Dendritic cell treated with granulocyte-macrophage colony-stimulating factor and Interleukin-4, amounts not matched to agents 40 ng/mL and 50 ng/mL, for 4 days (primary cell): ENCODE measurements around the gene RAB40C.

Source experiments
- H3K27ac Mint-ChIP-seq: one replicate; pipeline ENCODE4 v1.8.0; 2022; ENCODE audit warnings: mild to moderate bottlenecking, mixed read lengths
- H3K27me3 Mint-ChIP-seq: one replicate; pipeline ENCODE4 v1.8.0; 2022; ENCODE audit warnings: mild to moderate bottlenecking, mixed read lengths
- H3K36me3 Mint-ChIP-seq: one replicate; pipeline ENCODE4 v1.8.0; 2022; ENCODE audit warnings: low read depth, mixed read lengths
- H3K4me1 Mint-ChIP-seq: one replicate; pipeline ENCODE4 v1.8.0; 2022; ENCODE audit warnings: low read depth, mixed read lengths
- H3K4me3 Mint-ChIP-seq: one replicate; pipeline ENCODE4 v1.8.0; 2022; ENCODE audit warnings: mild to moderate bottlenecking, moderate library complexity, mixed read lengths
- H3K9me3 Mint-ChIP-seq: one replicate; pipeline ENCODE4 v1.8.0; 2022; ENCODE audit warnings: mixed read lengths
- intact Hi-C: fragments of 100-400 bp; cut with micrococcal nuclease; formaldehyde crosslinking; loops from one replicate; pipeline ENCODE4 v1.15.0; 2022

Gene RAB40C

GRCh38 chr16:649631-650030 lies 59.8 kb downstream of the RAB40C start:
- Mint-ChIP-seq H3K4me3 (peak overlapping the region; percentile 66), H3K36me3 (peaks cover 44% of the 10 kb centered on the region), H3K27me3 (no peaks in the 10 kb centered on the region), H3K4me1 (peaks cover 57% of the 10 kb centered on the region), H3K9me3 (no peaks in the 10 kb centered on the region), H3K27ac (peak overlapping the region; percentile 37)
- intact Hi-C loops: loop anchor here (1.0 kb wide), 2 partner anchors 11 to 60 kb away; no protein-coding TSS in a partner anchor

DNA sequence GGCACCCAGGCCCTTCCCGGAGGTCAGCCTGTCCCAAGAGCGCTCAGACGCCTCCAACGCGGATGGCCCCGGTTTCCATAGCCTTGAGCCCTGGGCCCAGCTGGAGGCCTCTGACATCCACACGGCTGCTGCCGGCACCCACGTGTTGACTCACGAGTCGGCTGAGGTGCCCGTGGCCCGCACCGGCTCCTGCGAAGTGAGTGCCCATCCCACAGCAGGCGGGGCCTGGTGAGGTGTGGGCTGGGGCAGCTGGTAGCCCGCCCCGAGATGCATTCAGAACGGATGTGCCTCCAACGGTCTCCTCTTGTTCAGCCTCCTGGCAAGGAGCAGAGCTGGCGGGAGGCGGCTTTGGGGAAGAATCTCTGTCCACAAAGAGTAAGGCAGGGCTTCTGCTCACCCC lies 62.0 kb downstream of the RAB40C start:
- intact Hi-C loops: no loop called here
- peaks cover 40% of the 10 kb centered on the region for H3K36me3 Mint-ChIP-seq
- no peak overlapping the region for H3K4me3 Mint-ChIP-seq
- H3K4me1 Mint-ChIP-seq: peaks cover 37% of the 10 kb centered on the region
- no peaks in the 10 kb centered on the region for H3K27me3 Mint-ChIP-seq
- no peak overlapping the region for H3K27ac Mint-ChIP-seq
- no peaks in the 10 kb centered on the region for H3K9me3 Mint-ChIP-seq

GRCh38 chr16:652454-653305 lies 62.8 kb downstream of the RAB40C start:
- Mint-ChIP-seq H3K4me1 (peaks cover 28% of the 10 kb centered on the region), H3K4me3 (no peak overlapping the region)

DNA sequence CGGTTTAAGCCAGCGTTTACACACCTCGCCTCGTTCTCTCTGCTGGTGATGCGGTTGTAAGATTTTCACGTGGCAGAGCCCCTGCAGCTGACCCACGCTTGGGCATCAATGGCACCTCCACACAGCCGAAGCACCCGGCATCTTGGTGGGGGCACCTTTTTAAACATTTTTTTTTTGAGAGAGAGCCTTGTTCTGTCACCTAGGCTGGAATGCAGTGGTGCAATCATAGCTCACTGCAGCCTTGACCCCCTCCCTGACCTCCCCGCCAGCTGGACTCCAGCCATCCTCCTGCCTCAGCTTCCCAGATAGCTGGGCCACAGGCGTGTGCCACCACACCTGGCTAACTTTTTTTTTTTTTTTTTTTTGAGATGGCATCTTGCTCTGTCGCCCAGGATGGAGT lies 64.2 kb downstream of the RAB40C start:
- Mint-ChIP-seq H3K27ac (no peak overlapping the region), H3K4me1 (peaks cover 18% of the 10 kb centered on the region), H3K9me3 (no peaks in the 10 kb centered on the region), H3K36me3 (peaks cover 41% of the 10 kb centered on the region), H3K27me3 (no peaks in the 10 kb centered on the region), H3K4me3 (no peak overlapping the region)
- intact Hi-C loops: no loop called here

More at GRCh38 chr16:652454-653305, 62.8 kb downstream of the RAB40C start:
- Mint-ChIP-seq H3K27me3 (no peaks in the 10 kb centered on the region), H3K36me3 (peaks cover 33% of the 10 kb centered on the region), H3K9me3 (no peaks in the 10 kb centered on the region), H3K27ac (no peak overlapping the region)
- intact Hi-C loops: no loop called here

DNA sequence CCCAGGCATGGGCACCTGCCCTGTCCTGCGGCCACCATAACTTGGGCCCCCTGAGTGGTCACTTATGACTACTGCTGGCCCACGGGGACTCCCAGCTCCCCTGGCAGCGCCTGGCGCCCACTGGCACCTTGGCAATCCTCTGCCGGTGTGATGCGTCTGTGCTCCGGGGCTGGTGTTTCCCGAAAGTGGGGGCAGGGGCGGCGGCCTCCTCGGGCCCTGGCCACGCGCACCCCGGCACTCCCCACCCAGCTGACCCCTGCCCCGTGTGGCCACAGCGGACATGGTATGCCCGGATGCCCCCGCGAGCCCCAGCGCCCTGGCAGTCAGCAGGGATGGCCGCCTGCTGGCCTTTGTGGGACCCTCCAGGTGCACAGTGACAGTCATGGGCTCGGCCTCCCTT lies 67.6 kb downstream of the RAB40C start:
- intact Hi-C loops: no loop called here
- Mint-ChIP-seq H3K4me1 (peaks cover 18% of the 10 kb centered on the region), H3K36me3 (peaks cover 45% of the 10 kb centered on the region), H3K9me3 (no peaks in the 10 kb centered on the region), H3K27ac (no peak overlapping the region), H3K4me3 (no peak overlapping the region), H3K27me3 (no peaks in the 10 kb centered on the region)

- Mint-ChIP-seq H3K36me3 (peaks cover 44% of the 10 kb centered on the region), H3K27ac (no peak overlapping the region), H3K4me1 (peaks cover 18% of the 10 kb centered on the region), H3K9me3 (no peaks in the 10 kb centered on the region), H3K4me3 (no peak overlapping the region), H3K27me3 (no peaks in the 10 kb centered on the region)
- intact Hi-C loops: no loop called here
Measured at GRCh38 chr16:658679-659571, 69.1 kb downstream of the RAB40C start.

DNA sequence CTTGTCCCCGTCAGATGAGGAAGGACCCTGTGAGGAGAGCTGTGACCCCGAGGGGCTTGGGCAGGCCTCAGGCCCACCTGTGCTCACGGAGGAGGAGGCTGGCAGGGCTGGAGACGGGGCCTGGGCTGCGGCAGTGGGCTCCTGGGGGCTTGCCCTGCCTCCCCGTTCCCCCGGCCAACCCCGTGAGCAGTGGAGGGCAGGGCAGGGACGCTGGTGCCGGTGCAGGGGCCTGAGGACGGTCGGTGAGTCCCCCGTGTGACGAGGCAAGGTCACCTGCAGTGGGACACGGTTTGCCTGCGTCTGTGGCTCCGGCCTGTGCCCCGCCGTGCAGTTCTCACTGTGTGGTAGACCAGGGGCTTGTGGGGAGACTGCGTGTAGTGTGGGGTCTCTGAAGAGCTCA lies 69.8 kb downstream of the RAB40C start:
- no peak overlapping the region for H3K27ac Mint-ChIP-seq
- H3K36me3 Mint-ChIP-seq: peaks cover 41% of the 10 kb centered on the region
- H3K27me3 Mint-ChIP-seq: no peaks in the 10 kb centered on the region
- no peaks in the 10 kb centered on the region for H3K9me3 Mint-ChIP-seq
- H3K4me3 Mint-ChIP-seq: no peak overlapping the region
- intact Hi-C loops: loop anchor here (1.0 kb wide), 3 partner anchors 10 to 80 kb away; partner anchors contain the start of gene WDR90
- H3K4me1 Mint-ChIP-seq: peaks cover 18% of the 10 kb centered on the region

DNA sequence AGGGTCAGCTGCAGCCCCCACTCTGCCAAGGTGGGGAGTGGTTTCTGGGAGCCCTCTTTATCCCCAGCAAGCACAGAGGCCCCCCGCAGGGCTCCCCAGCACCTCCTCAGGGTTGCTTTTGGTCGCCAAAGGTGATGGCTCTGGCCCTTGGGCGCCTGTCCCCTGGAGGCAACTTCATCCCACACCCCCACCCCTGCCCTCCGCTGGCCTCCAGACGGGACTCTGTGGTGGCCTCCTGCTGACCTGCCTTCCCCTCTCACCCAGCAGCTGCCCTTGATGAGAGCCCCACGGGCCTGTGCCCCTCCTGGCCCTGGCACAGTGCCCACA lies 70.2 kb downstream of the RAB40C start:
- Mint-ChIP-seq H3K27ac (peak overlapping the region; percentile 46), H3K4me3 (no peak overlapping the region), H3K36me3 (peaks cover 39% of the 10 kb centered on the region)

GRCh38 chr16:660459-661183 lies 70.8 kb downstream of the RAB40C start:
- Mint-ChIP-seq H3K27me3 (no peaks in the 10 kb centered on the region), H3K4me3 (peak overlapping the region; percentile 63), H3K36me3 (peaks cover 34% of the 10 kb centered on the region), H3K27ac (peak overlapping the region; percentile 46), H3K9me3 (no peaks in the 10 kb centered on the region), H3K4me1 (peaks cover 18% of the 10 kb centered on the region)
- intact Hi-C loops: loop anchor here (1.0 kb wide), 3 partner anchors 11 to 81 kb away; partner anchors contain the start of gene WDR90

More for the DNA sequence above, 70.2 kb downstream of the RAB40C start:
- no peaks in the 10 kb centered on the region for H3K9me3 Mint-ChIP-seq
- H3K4me1 Mint-ChIP-seq: peaks cover 18% of the 10 kb centered on the region
- intact Hi-C loops: loop anchor here (1.0 kb wide), 3 partner anchors 11 to 81 kb away; partner anchors contain the start of gene WDR90
- no peaks in the 10 kb centered on the region for H3K27me3 Mint-ChIP-seq

GRCh38 chr16:661184-661821 lies 71.4 kb downstream of the RAB40C start:
- no peaks in the 10 kb centered on the region for H3K27me3 Mint-ChIP-seq
- H3K27ac Mint-ChIP-seq: peak overlapping the region; percentile 46
- intact Hi-C loops: no loop called here
- peaks cover 18% of the 10 kb centered on the region for H3K4me1 Mint-ChIP-seq
- no peaks in the 10 kb centered on the region for H3K9me3 Mint-ChIP-seq
- peak overlapping the region; percentile 6 for H3K4me3 Mint-ChIP-seq
- peaks cover 28% of the 10 kb centered on the region for H3K36me3 Mint-ChIP-seq

DNA sequence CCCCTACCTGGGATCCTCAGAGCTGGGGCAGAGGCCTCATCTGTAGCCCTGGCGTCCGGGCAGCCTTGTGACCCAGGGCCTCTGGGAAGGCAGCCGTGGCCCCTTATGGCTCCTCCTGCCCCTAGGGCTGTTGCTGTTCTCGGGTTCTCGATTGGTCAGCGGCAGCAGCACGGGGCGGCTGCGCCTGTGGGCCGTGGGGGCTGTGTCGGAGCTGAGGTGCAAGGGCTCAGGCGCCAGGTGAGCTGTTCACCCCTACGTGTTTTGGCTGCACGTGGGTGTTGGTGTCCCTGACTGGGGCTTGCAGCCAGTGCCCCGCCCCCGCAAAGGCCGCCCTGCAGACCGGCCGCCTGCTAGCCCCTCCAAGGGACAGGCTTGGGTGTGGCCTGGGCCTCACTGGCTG lies 72.2 kb downstream of the RAB40C start:
- intact Hi-C loops: no loop called here
- Mint-ChIP-seq H3K36me3 (peaks cover 21% of the 10 kb centered on the region), H3K9me3 (no peaks in the 10 kb centered on the region), H3K4me3 (no peak overlapping the region), H3K27ac (no peak overlapping the region), H3K4me1 (peaks cover 18% of the 10 kb centered on the region), H3K27me3 (no peaks in the 10 kb centered on the region)

DNA sequence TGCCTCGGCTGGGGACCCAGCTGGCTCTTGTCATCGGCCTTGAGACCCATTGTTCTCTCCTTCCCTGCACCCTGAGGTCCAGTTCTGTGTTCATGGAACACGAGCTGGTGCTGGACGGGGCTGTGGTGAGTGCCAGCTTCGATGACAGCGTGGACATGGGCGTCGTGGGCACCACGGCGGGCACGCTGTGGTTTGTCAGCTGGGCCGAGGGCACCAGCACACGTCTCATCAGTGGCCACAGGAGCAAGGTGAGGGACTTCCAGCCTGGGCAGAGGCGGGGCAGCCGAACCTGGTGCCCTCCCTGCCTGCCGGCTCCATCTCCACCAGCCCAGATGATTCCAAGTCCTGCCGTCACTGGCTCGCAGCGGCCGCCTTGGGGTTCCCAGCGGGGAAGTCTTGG lies 72.7 kb downstream of the RAB40C start:
- no peak overlapping the region for H3K4me3 Mint-ChIP-seq
- H3K27me3 Mint-ChIP-seq: no peaks in the 10 kb centered on the region
- H3K36me3 Mint-ChIP-seq: peaks cover 21% of the 10 kb centered on the region
- H3K9me3 Mint-ChIP-seq: no peaks in the 10 kb centered on the region
- no peak overlapping the region for H3K27ac Mint-ChIP-seq
- peaks cover 20% of the 10 kb centered on the region for H3K4me1 Mint-ChIP-seq
- intact Hi-C loops: no loop called here

- H3K4me3 Mint-ChIP-seq: no peak overlapping the region
- H3K4me1 Mint-ChIP-seq: peaks cover 19% of the 10 kb centered on the region
- no peaks in the 10 kb centered on the region for H3K9me3 Mint-ChIP-seq
- no peak overlapping the region for H3K27ac Mint-ChIP-seq
- peaks cover 36% of the 10 kb centered on the region for H3K36me3 Mint-ChIP-seq
- no peaks in the 10 kb centered on the region for H3K27me3 Mint-ChIP-seq
- intact Hi-C loops: no loop called here
Measured at GRCh38 chr16:666572-666971, 76.7 kb downstream of the RAB40C start.
